Vagina (tissue), 2 donors: ENCODE data around the gene BAG1. TPM values are rescaled to one million over a fixed set of nuclear protein-coding genes. Genes with fewer than 3 reads are reported as not detected.

Experiments used
- DNase-seq, 2 donors: peaks; one replicate each; pipeline ENCODE4 v3.0.0-alpha.2; 2017; ENCODE audit errors: extremely low spot score in 2 of 2
- H3K27ac ChIP-seq: fragments of 200-600 bp; sonication (generic); one replicate; pipeline ENCODE4 v1.5.1; 2019
- H3K27me3 ChIP-seq: fragments of 200-600 bp; sonication (generic); one replicate; pipeline ENCODE4 v1.5.1; 2019
- H3K36me3 ChIP-seq, 2 donors: fragments of 200-600 bp; sonication (generic); one replicate each; pipeline ENCODE4 v1.5.1; 2017 to 2019
- H3K4me1 ChIP-seq: fragments of 200-600 bp; sonication (generic); one replicate; pipeline ENCODE4 v1.5.1; 2019
- H3K4me3 ChIP-seq, 2 donors: fragments of 200-600 bp; sonication (generic); 1 replicate in 1 of 2; 2 replicates in 1 of 2; pipeline ENCODE4 v1.5.1; 2016 to 2019
- H3K9me3 ChIP-seq: fragments of 200-600 bp; sonication (generic); one replicate; pipeline ENCODE4 v1.5.1; 2019
- POLR2A ChIP-seq, 2 donors: fragments of 450-650 bp; IDR thresholded peaks; one replicate each; pipeline ENCODE4 v1.6.1; 2017; ENCODE audit warnings: antibody characterized with exemption in 2 of 2, mild to moderate bottlenecking in 2 of 2, moderate library complexity in 2 of 2
- POLR2AphosphoS5 ChIP-seq, 2 donors: sonication (generic); formaldehyde crosslinking; IDR thresholded peaks; one replicate each; pipeline ENCODE4 v1.9.0; 2017; ENCODE audit warnings: antibody characterized with exemption in 2 of 2, mild to moderate bottlenecking in 2 of 2, low read depth in 1 of 2; ENCODE audit not compliant: insufficient read depth in 1 of 2
- intact Hi-C: fragments of 100-400 bp; cut with DNase I; formaldehyde crosslinking; loops from one replicate; pipeline ENCODE4 v1.15.1; 2023
- total RNA-seq: library from RNA; depleted of rRNA; stranded (reverse); fragments of >200 nt; gene quantifications from one replicate; pipeline ENCODE4 v1.2.3, GENCODE V29; 2016
- TF ChIP-seq, protein P1 (sequence below), 3 experiments: fragments of 450-650 bp in 2 of 3; fragments of 200-600 bp in 1 of 3; sonication (generic) in 1 of 3; IDR thresholded peaks; one replicate each; pipeline ENCODE4 v1.5.1; 2017 to 2019; ENCODE audit warnings: antibody characterized with exemption in 3 of 3, mild to moderate bottlenecking in 2 of 3, moderate library complexity in 2 of 3

The BAG1 gene
- total RNA-seq, 1 donor from 2014 or later: 127 TPM

DNA sequence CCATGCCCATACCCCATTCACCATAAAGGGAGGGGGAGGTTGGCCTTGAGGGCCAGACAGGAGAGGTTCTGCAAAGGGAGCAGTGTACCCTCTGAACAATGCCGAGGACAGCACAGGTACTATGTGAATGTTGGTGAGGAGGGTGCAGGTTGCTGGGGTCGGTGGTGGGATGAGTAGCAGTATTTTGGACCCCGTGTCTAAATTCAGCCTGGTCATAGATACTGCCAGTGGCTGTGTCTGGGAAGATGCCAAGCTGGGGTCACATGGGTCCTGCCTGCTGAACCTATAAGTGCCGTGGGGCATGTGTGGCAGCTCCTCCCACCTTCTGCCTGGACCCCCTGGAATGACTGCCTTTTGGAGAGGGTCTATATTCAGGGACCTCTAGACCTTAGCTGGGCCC lies 35.9 kb downstream of the BAG1 start:
- H3K36me3 ChIP-seq: no peaks in the 10 kb centered on the region
- no peaks in the 10 kb centered on the region for H3K9me3 ChIP-seq
- H3K27me3 ChIP-seq: no peaks in the 10 kb centered on the region
- peak overlapping the region; percentile 56 for H3K27ac ChIP-seq
- TF ChIP-seq, protein P1, sequence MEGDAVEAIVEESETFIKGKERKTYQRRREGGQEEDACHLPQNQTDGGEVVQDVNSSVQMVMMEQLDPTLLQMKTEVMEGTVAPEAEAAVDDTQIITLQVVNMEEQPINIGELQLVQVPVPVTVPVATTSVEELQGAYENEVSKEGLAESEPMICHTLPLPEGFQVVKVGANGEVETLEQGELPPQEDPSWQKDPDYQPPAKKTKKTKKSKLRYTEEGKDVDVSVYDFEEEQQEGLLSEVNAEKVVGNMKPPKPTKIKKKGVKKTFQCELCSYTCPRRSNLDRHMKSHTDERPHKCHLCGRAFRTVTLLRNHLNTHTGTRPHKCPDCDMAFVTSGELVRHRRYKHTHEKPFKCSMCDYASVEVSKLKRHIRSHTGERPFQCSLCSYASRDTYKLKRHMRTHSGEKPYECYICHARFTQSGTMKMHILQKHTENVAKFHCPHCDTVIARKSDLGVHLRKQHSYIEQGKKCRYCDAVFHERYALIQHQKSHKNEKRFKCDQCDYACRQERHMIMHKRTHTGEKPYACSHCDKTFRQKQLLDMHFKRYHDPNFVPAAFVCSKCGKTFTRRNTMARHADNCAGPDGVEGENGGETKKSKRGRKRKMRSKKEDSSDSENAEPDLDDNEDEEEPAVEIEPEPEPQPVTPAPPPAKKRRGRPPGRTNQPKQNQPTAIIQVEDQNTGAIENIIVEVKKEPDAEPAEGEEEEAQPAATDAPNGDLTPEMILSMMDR (IDR thresholded peaks at IDR 0.05): no peak
- TF ChIP-seq POLR2A (IDR thresholded peaks at IDR 0.05) (no peak), POLR2AphosphoS5 (IDR thresholded peaks at IDR 0.05; ENCODE audit: insufficient read depth in 1 of 2, low read depth in 1 of 2) (no peak)
- peaks cover 20% of the 10 kb centered on the region for H3K4me1 ChIP-seq
- intact Hi-C loops: no loop called here
- no peak overlapping the region for H3K4me3 ChIP-seq
- DNase-seq: no peak

DNA sequence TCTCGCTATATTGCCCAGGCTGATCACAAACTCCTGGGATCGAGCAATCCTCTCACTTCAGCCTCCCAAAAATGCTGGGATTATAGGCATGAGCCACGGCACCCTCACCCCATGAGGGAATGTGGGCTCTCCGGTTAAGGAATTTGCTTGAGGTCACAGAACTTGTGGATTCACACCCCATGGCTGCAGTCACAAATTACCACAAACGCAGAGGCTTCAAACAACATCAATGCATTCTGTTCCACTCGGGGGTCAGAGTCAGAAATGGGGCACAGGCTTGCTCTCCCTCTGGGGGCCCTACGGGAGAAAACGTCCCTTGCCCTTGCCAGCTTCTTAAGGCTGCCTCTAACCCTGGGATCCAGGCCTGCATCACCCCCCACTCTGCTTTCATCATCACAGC lies 36.8 kb downstream of the BAG1 start:
- TF ChIP-seq, protein P1 (IDR thresholded peaks at IDR 0.05): no peak
- TF ChIP-seq POLR2AphosphoS5 (IDR thresholded peaks at IDR 0.05; ENCODE audit: insufficient read depth in 1 of 2, low read depth in 1 of 2) (no peak), POLR2A (IDR thresholded peaks at IDR 0.05) (no peak)
- no peaks in the 10 kb centered on the region for H3K9me3 ChIP-seq
- H3K27me3 ChIP-seq: no peaks in the 10 kb centered on the region
- no peaks in the 10 kb centered on the region for H3K36me3 ChIP-seq
- H3K4me1 ChIP-seq: peaks cover 20% of the 10 kb centered on the region
- intact Hi-C loops: no loop called here
- DNase-seq: no peak
- no peak overlapping the region for H3K27ac ChIP-seq
- H3K4me3 ChIP-seq: no peak overlapping the region

DNA sequence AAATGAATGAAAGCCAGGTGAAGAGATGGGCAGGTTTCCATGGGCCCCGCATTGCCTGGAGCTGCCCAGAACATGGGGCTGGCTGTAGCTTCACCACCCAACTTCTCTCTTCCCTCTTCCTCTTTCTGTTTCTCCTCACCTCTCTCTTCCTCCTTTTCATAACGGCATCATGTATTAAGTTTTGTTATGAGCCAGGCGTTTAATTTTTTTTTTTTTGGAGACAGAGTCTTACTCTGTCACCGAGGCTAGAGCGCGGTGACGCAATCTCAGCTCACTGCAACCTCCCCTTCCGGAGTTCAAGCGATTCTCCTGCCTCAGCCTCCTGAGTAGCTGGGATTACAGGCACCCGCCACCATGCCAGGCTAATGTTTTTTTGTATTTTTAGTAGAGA lies 37.5 kb downstream of the BAG1 start:
- no peak for DNase-seq
- no peak overlapping the region for H3K4me3 ChIP-seq
- peaks cover 20% of the 10 kb centered on the region for H3K4me1 ChIP-seq
- no peaks in the 10 kb centered on the region for H3K27me3 ChIP-seq
- H3K36me3 ChIP-seq: no peaks in the 10 kb centered on the region
- TF ChIP-seq POLR2A (IDR thresholded peaks at IDR 0.05) (no peak), POLR2AphosphoS5 (IDR thresholded peaks at IDR 0.05; ENCODE audit: insufficient read depth in 1 of 2, low read depth in 1 of 2) (no peak)
- TF ChIP-seq, protein P1 (IDR thresholded peaks at IDR 0.05): no peak
- H3K27ac ChIP-seq: no peak overlapping the region
- H3K9me3 ChIP-seq: no peaks in the 10 kb centered on the region
- intact Hi-C loops: no loop called here

DNA sequence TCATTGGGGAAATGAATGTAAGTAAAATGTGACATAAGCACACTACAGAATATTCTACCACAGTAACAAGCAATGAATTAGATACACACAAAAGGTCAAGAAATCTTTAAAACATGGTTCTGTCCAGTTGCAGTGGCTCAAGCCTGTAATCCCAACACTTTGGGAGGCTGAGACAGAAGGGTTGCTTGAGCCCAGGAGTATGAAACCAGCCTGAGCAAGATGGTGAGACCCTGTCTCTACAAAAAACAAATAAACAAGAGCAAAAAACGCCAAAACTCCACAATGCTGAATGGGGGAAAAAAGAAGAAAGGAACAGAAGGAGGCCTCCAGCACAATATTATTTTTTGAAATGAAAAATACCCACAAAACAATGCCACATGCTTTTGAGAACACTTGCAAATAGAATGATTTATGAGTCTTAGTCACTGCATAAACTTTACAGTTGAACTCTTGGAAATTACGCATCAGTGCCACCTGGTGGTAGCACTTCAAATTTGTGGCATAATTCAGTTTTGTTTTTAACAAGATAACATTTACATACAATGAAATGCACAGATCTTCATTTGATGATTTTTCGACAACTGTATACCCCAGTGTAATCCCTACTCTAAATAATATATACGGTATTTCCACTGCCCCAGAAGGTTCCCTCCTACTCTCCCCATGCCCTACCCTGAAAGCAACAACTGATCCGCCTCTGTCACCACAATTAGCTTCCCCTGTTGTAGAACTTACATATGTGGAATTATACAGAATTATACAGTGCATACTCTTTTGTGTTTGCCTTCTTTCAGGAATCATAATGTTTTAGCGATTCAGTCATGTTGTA lies 39.0 kb downstream of the BAG1 start:
- Histone ChIP-seq H3K4me3 (no peak overlapping the region), H3K9me3 (no peaks in the 10 kb centered on the region), H3K4me1 (peaks cover 20% of the 10 kb centered on the region), H3K27ac (no peak overlapping the region), H3K27me3 (no peaks in the 10 kb centered on the region), H3K36me3 (no peaks in the 10 kb centered on the region)
- intact Hi-C loops: loop anchor here (2.0 kb wide), 1 partner anchor 145 kb away; no protein-coding TSS in a partner anchor
- DNase-seq: no peak
- TF ChIP-seq, protein P1 (IDR thresholded peaks at IDR 0.05): peak; percentile 70 to 94 (median 79)
- peak in 1 of 2 donors; percentile 92 for TF ChIP-seq POLR2AphosphoS5 (IDR thresholded peaks at IDR 0.05; ENCODE audit: insufficient read depth in 1 of 2, low read depth in 1 of 2)
- TF ChIP-seq POLR2A (IDR thresholded peaks at IDR 0.05): no peak

DNA sequence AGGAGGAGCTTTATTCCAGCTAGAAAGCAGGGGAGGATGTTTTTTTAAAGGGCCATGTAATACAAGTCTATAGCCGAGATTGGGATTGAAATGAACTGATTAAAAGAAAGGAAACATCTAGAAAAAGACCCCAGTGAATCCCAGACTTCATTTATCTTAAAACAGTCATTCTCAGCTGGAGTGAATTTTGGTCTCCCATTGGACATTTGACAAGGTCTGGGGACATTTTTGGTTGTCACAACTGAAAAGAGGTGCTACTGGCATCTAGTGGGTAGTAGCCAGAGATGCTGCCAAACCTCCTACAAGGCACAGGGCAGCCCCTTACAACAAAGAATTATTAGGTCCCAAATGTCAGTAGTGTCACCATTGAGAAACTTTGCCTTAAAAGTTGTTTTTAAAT lies 40.8 kb downstream of the BAG1 start:
- Histone ChIP-seq H3K4me3 (no peak overlapping the region), H3K27ac (no peak overlapping the region), H3K9me3 (no peaks in the 10 kb centered on the region), H3K36me3 (no peaks in the 10 kb centered on the region), H3K27me3 (no peaks in the 10 kb centered on the region), H3K4me1 (peaks cover 20% of the 10 kb centered on the region)
- TF ChIP-seq POLR2AphosphoS5 (IDR thresholded peaks at IDR 0.05; ENCODE audit: insufficient read depth in 1 of 2, low read depth in 1 of 2): no peak
- TF ChIP-seq, protein P1 (IDR thresholded peaks at IDR 0.05): no peak
- TF ChIP-seq POLR2A (IDR thresholded peaks at IDR 0.05): no peak
- intact Hi-C loops: loop anchor here (2.0 kb wide), 1 partner anchor 143 kb away; no protein-coding TSS in a partner anchor
- no peak for DNase-seq
